ENCODE results near the gene ATG10. TPM values are rescaled to one million over a fixed set of nuclear protein-coding genes. Genes with fewer than 3 reads are reported as not detected.

Gene ATG10
- total and polyA plus RNA-seq, 2 of the 13 experiments (the other 11 are each of a cell fraction or from before 2014, with no cell fraction given) = 2.0 to 5.7 TPM

DNA sequence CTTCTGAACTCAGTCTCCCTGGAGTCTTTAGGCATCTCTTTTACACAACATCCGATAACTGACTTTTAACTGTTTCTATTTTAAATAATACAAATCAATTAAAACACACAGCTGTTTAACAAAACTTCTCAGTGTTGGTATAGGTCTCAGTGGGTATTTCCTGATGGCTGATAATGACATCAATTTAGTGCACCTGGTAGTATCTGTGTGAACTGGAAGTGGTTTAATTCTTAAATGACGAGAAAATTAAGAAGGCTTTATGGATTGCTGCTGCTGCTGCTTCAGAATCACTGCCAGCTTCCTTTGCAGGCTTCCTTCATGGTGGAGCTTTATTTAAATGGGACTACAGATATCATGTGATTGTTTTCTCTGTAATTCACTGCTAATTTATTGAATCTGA is 214.0 kb downstream of the ATG10 start:
- H3K27ac ChIP-seq (ENCODE audit: extremely low read length, insufficient read depth, low read length) = no peak overlapping the region
- intact Hi-C loops (cut with micrococcal nuclease; ENCODE audit: unreplicated experiment) (no loop called here), in situ Hi-C loops (cut with HindIII; ENCODE audit: extremely low pct_ligation_motif_present, low pct_unique_long_range_greater_than_20kb) (no loop called here)
- ATAC-seq (no peak), FAIRE-seq (no peak), DNase-seq (ENCODE audit: low spot score) (no peak)
- H3K9ac ChIP-seq (ENCODE audit: insufficient read depth, low read depth, low read length) = no peak overlapping the region
- H3K79me2 ChIP-seq (ENCODE audit: insufficient read depth, low read length) = no peaks in the 10 kb centered on the region
- no peak overlapping the region for H2AFZ ChIP-seq (ENCODE audit: low read length)
- no peak overlapping the region for H3K4me2 ChIP-seq (ENCODE audit: low read depth, low read length)
- H4K20me1 ChIP-seq (ENCODE audit: insufficient read depth, low read length) = no peaks in the 10 kb centered on the region
- no peak overlapping the region for H3K4me3 ChIP-seq (replicated peaks in 1 of 3; ENCODE audit: insufficient read depth in 1 of 3, low read depth in 2 of 3, low read length in 3 of 3)
- POLR2A ChIA-PET = no interaction called here
- CTCF ChIA-PET (ENCODE audit: low intra/inter-chr PET ratio, low total read pairs) = no interaction called here
- no peaks in the 10 kb centered on the region for H3K36me3 ChIP-seq (replicated peaks in 1 of 2; ENCODE audit: control insufficient read depth in 1 of 2, insufficient read depth in 2 of 2, low read length in 2 of 2)
- no peaks in the 10 kb centered on the region for H3K27me3 ChIP-seq (ENCODE audit: control insufficient read depth in 1 of 2, insufficient read depth in 2 of 2, low read length in 2 of 2)
- H3K9me3 ChIP-seq (ENCODE audit: low read length) = no peaks in the 10 kb centered on the region
- WGBS (ENCODE audit: low lambda C conversion rate) = 100% methylated on average over 2 of the region's 2 CpGs
- TF ChIP-seq SP4 (CRISPR knock-in tag; IDR thresholded peaks at IDR 0.05) = no peak
- TF ChIP-seq, protein P1, sequence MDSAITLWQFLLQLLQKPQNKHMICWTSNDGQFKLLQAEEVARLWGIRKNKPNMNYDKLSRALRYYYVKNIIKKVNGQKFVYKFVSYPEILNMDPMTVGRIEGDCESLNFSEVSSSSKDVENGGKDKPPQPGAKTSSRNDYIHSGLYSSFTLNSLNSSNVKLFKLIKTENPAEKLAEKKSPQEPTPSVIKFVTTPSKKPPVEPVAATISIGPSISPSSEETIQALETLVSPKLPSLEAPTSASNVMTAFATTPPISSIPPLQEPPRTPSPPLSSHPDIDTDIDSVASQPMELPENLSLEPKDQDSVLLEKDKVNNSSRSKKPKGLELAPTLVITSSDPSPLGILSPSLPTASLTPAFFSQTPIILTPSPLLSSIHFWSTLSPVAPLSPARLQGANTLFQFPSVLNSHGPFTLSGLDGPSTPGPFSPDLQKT (CRISPR knock-in tag; IDR thresholded peaks at IDR 0.05; ENCODE audit: borderline replicate concordance) = no peak
- TF ChIP-seq, protein P2, sequence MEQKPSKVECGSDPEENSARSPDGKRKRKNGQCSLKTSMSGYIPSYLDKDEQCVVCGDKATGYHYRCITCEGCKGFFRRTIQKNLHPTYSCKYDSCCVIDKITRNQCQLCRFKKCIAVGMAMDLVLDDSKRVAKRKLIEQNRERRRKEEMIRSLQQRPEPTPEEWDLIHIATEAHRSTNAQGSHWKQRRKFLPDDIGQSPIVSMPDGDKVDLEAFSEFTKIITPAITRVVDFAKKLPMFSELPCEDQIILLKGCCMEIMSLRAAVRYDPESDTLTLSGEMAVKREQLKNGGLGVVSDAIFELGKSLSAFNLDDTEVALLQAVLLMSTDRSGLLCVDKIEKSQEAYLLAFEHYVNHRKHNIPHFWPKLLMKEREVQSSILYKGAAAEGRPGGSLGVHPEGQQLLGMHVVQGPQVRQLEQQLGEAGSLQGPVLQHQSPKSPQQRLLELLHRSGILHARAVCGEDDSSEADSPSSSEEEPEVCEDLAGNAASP (CRISPR knock-in tag; IDR thresholded peaks at IDR 0.05; ENCODE audit: borderline replicate concordance) = no peak
- TF ChIP-seq, protein P3, sequence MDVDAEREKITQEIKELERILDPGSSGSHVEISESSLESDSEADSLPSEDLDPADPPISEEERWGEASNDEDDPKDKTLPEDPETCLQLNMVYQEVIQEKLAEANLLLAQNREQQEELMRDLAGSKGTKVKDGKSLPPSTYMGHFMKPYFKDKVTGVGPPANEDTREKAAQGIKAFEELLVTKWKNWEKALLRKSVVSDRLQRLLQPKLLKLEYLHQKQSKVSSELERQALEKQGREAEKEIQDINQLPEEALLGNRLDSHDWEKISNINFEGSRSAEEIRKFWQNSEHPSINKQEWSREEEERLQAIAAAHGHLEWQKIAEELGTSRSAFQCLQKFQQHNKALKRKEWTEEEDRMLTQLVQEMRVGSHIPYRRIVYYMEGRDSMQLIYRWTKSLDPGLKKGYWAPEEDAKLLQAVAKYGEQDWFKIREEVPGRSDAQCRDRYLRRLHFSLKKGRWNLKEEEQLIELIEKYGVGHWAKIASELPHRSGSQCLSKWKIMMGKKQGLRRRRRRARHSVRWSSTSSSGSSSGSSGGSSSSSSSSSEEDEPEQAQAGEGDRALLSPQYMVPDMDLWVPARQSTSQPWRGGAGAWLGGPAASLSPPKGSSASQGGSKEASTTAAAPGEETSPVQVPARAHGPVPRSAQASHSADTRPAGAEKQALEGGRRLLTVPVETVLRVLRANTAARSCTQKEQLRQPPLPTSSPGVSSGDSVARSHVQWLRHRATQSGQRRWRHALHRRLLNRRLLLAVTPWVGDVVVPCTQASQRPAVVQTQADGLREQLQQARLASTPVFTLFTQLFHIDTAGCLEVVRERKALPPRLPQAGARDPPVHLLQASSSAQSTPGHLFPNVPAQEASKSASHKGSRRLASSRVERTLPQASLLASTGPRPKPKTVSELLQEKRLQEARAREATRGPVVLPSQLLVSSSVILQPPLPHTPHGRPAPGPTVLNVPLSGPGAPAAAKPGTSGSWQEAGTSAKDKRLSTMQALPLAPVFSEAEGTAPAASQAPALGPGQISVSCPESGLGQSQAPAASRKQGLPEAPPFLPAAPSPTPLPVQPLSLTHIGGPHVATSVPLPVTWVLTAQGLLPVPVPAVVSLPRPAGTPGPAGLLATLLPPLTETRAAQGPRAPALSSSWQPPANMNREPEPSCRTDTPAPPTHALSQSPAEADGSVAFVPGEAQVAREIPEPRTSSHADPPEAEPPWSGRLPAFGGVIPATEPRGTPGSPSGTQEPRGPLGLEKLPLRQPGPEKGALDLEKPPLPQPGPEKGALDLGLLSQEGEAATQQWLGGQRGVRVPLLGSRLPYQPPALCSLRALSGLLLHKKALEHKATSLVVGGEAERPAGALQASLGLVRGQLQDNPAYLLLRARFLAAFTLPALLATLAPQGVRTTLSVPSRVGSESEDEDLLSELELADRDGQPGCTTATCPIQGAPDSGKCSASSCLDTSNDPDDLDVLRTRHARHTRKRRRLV (CRISPR knock-in tag; IDR thresholded peaks at IDR 0.05) = no peak
- no peak for TF ChIP-seq SRF (IDR thresholded peaks at IDR 0.05; ENCODE audit: low read depth, low read length)
- no peak for TF ChIP-seq ZNF343 (CRISPR knock-in tag; IDR thresholded peaks at IDR 0.05)
- no peak for TF ChIP-seq ERF (CRISPR knock-in tag; IDR thresholded peaks at IDR 0.05)
- no peak for TF ChIP-seq ZC3H13 (CRISPR knock-in tag; IDR thresholded peaks at IDR 0.05)
- no peak for TF ChIP-seq ZNF124 (CRISPR knock-in tag; IDR thresholded peaks at IDR 0.05)
- no peak for TF ChIP-seq ETV5 (CRISPR knock-in tag; IDR thresholded peaks at IDR 0.05; ENCODE audit: borderline replicate concordance)
- no peak for TF ChIP-seq ZNF883 (CRISPR knock-in tag; IDR thresholded peaks at IDR 0.05; ENCODE audit: not compliant biosample characterization)
- H3K4me1 ChIP-seq (ENCODE audit: insufficient read depth, low read length) = no peaks in the 10 kb centered on the region
- no TSS peak for BruUV-seq (replicated peaks)
